Ectodermal cell (in vitro differentiated cells): ENCODE measurements around the gene IGF2R.

Source experiments
- H3K27ac ChIP-seq: 2 replicates; pipeline ENCODE4 v1.7.0; 2013; ENCODE audit warnings: mild to moderate bottlenecking, low read depth, low read length; ENCODE audit not compliant: insufficient read depth, poor library complexity, severe bottlenecking
- H3K27me3 ChIP-seq: 2 replicates; pipeline ENCODE4 v1.7.0; 2013; ENCODE audit warnings: mild to moderate bottlenecking, low read length; ENCODE audit not compliant: insufficient read depth, control insufficient read depth, poor library complexity, severe bottlenecking
- H3K36me3 ChIP-seq: one replicate; pipeline ENCODE4 v1.7.0; 2013; ENCODE audit warnings: low read length; ENCODE audit not compliant: control insufficient read depth, insufficient read depth
- H3K4me1 ChIP-seq: one replicate; pipeline ENCODE4 v1.7.0; 2013; ENCODE audit warnings: low read length; ENCODE audit not compliant: control insufficient read depth, insufficient read depth
- H3K4me3 ChIP-seq: 2 replicates; pipeline ENCODE4 v1.7.0; 2013; ENCODE audit warnings: low read depth, low read length, control low read depth; ENCODE audit not compliant: insufficient read depth
- H3K9me3 ChIP-seq: 2 replicates; pipeline ENCODE4 v1.7.0; 2013; ENCODE audit warnings: mild to moderate bottlenecking, low read length, moderate library complexity; ENCODE audit not compliant: control insufficient read depth
- WGBS, 2 experiments: methylation state at CpG; one replicate each; pipeline ENCODE4 v1.1.7; 2013; ENCODE audit warnings: missing lambda C conversion rate in 2 of 2; 5-methylcytosine and 5-hydroxymethylcytosine counted together

IGF2R gene

DNA sequence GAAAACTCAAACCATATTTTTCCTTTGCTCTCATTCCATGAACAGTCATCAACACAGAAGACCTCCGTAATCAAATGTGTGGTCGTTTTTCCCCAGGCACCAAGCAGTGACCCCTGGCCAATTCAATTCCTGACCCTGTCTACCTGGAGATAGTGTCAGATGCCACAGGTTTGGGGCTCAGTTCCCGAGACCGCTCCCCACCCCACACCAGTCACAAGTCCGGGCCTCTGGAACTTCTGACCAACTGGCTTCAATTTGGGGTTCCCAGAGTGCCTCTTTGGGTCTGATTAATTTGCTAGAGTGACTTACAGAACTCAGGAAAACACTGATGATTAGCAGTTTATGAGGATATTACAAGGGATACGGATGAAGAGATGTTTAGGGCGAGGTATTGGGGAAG lies 6.0 kb downstream of the IGF2R start:
- Histone ChIP-seq H3K27me3 (peaks cover 7% of the 10 kb centered on the region), H3K4me1 (peaks cover 28% of the 10 kb centered on the region), H3K36me3 (no peaks in the 10 kb centered on the region), H3K9me3 (no peaks in the 10 kb centered on the region), H3K27ac (no peak overlapping the region), H3K4me3 (no peak overlapping the region)
- WGBS, 2 experiments: 93 to 94% methylated on average over 7 of the region's 7 CpGs

DNA sequence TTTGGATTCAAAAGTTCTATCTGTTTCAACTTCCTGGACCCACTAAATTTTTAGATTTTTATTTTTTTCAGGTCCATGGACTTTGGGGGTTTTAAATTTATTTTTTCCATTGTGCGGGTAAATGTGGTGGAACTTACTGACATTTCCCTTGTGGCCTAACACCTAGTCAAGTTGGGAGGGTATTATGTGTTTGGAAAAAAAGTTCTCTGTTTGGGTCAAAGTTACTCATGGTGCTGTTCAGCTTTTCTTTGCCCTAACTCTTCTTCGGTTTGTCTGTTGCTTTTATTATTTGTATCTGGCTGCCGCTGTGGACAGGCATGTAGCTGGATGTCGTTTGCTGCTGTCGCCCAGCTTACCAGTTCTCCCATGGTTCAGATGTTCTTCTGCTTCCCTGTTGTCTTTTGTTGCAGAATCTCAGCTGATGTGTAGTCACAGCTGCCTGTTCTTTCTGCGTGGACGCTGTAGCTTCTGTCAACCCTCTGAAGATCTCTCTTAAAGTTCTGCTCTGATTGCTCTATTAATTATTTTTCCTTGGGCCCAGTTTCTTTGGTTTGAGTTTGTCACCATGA lies 7.9 kb downstream of the IGF2R start:
- Histone ChIP-seq H3K36me3 (no peaks in the 10 kb centered on the region), H3K9me3 (no peaks in the 10 kb centered on the region), H3K4me3 (no peak overlapping the region), H3K27me3 (peaks cover 7% of the 10 kb centered on the region), H3K4me1 (peaks cover 23% of the 10 kb centered on the region), H3K27ac (no peak overlapping the region)
- WGBS, 2 experiments: 89 to 95% methylated on average over 7 of the region's 7 CpGs

DNA sequence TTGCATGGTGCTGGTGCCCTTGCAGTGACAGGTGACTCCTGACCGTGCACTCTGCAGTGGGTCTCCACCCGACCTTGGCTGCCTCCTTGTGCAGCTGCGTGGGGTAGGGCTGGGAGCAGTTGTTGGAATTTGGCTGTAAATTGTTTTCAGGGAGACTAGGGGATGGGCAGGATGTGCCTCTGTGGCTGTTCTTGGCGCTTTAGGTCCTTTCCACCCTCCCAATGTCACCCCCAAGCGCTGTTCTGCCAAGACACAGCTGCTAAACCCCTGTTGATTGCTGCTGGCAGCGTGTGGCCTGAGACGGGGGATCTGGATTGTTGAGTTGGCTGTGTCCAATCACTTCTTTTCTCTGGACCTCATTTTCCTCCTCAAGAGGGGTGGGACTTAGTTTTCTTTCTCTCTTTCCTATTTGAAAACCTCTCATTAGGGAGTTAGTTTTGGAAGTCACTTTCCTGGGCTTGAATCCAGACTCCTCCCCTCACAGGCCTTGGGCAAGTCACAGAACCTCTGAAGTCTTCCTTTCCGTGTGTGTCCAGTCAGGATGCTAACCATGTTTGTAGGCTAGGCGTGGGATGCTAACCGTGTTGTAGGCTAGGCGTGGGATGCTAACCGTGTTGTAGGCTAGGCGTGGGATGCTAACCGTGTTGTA lies 8.5 kb downstream of the IGF2R start:
- 84 to 87% methylated on average over 13 to 14 of the region's 14 CpGs for WGBS, 2 experiments

DNA sequence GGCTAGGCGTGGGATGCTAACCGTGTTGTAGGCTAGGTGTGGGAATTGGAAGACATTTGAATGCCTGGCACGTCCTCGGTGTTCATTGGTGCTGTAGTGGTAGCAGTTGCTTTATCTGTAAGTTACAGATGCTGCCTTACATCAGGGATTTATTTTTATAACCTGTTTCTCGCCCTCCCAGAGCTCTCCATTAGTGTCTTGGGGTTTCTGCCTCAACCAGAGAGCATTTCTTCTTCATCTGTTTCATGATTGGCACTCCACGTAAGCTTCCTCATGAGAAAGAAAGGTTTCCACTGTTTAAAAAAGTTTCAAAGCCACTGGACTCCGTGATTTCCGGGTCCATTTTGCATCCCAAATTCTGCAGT lies 9.0 kb downstream of the IGF2R start:
- Histone ChIP-seq H3K27ac (no peak overlapping the region), H3K9me3 (no peaks in the 10 kb centered on the region), H3K27me3 (peaks cover 7% of the 10 kb centered on the region), H3K4me3 (no peak overlapping the region), H3K36me3 (no peaks in the 10 kb centered on the region), H3K4me1 (peaks cover 23% of the 10 kb centered on the region)
- WGBS, 2 experiments: 87 to 89% methylated on average over 8 of the region's 8 CpGs

More for the DNA sequence above, 8.5 kb downstream of the IGF2R start:
- peaks cover 23% of the 10 kb centered on the region for H3K4me1 ChIP-seq
- no peaks in the 10 kb centered on the region for H3K36me3 ChIP-seq
- no peak overlapping the region for H3K4me3 ChIP-seq
- H3K27me3 ChIP-seq: peaks cover 7% of the 10 kb centered on the region
- no peaks in the 10 kb centered on the region for H3K9me3 ChIP-seq
- no peak overlapping the region for H3K27ac ChIP-seq

DNA sequence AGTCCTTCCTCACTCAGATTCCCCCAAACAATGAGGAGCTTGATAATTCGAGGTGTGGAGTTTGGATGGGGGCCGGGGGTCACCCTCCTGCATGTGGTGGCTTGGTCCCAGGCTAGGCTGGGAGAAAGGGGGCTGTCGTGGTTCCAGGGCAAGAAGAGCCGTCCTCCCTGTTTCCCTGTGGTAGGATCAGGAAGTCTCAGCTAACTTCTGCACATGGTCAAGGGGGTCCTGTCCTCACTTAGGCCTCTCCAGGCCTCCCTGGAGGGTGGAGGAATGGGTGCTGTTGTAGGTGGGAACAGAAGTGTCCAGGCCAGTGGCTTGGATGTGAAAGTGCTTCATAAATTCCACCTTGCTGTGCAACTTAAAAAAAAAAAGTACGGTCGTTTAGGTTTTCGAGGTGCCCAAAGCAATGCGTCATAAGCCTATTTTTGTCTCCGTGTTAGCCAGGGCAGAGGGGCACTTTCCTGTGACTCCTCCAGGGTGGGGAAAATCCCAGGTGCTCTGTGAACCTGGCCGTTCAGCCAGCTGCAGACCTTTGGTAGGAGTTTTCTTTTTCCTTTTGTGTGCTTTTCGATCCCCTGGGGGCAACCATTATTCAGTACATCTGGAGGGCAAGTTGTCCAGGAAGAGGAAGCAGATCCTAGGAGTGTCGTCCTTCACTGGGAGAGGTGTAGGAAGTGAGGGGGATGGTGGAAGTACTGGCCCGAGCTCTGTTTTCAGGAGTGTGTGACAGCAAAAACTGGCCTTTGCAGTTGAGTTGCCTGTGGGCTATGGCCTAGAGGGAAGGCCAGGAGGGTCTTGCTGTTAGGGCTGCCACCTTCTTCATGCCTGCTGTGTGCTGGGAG lies 9.6 kb downstream of the IGF2R start:
- H3K4me3 ChIP-seq: no peak overlapping the region
- peaks cover 7% of the 10 kb centered on the region for H3K27me3 ChIP-seq
- H3K27ac ChIP-seq: no peak overlapping the region
- H3K9me3 ChIP-seq: no peaks in the 10 kb centered on the region
- peaks cover 23% of the 10 kb centered on the region for H3K4me1 ChIP-seq
- no peaks in the 10 kb centered on the region for H3K36me3 ChIP-seq
- 52 to 53% methylated on average over 13 of the region's 13 CpGs for WGBS, 2 experiments

DNA sequence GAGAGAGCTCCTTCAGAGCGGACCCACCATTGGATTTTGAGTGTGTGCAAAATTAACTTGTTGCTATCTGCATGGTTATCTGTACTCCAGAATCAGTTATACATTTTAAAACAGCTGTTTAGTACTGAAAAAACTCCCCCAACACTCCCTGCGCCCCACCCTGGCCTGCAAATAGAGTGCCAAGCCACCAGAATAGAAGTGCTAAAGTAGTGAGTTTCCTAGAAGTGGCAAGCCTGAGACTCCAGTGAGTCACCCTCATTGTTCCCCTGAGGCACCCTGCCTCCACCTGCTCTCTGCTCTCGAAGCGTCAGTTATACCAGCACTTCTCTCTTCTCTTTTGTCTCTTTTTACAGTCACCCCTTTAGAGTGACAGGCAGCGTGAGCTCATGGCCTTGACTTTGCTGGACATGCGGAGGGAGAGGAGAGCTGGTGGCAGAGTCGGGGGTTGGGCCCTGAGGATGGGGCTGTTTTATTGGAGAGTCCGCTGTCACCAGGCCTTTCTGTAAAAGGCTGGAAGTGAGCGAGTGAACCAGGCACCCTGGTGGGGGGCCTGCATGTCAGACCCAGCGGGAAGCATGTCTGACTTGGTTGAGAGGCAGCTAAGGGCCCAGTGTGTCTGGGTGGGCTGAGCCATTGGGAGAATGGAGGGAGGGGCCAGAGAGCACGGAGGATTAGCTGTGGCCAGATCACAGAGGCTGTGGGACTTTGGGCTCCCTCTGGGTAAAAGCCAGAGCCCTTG lies 10.4 kb downstream of the IGF2R start:
- no peaks in the 10 kb centered on the region for H3K36me3 ChIP-seq
- 34 to 36% methylated on average over 10 to 11 of the region's 11 CpGs for WGBS, 2 experiments
- no peaks in the 10 kb centered on the region for H3K9me3 ChIP-seq
- H3K4me1 ChIP-seq: peaks cover 23% of the 10 kb centered on the region
- H3K4me3 ChIP-seq: no peak overlapping the region
- peaks cover 7% of the 10 kb centered on the region for H3K27me3 ChIP-seq
- no peak overlapping the region for H3K27ac ChIP-seq

DNA sequence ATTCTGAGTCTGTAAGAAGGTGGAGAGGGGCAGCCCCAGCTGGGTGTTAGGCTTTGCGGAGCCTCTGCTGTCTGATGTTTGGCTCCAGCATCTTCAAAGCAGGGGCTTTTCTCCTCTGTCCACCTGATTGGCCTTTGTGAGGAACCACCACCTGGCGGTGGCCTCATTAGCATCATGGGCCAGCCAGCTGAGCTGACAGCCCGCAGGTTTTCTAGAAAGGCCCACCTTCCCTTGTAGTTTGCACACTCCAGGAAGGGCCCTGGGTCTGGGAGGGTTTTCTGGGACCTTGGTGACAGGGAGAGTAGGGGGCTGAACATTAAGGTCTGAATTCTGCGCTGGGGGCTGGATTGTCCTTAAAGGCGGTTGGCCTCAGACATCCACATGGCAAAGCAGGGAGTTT lies 11.6 kb downstream of the IGF2R start:
- WGBS, 2 experiments: 80 to 88% methylated on average over 5 of the region's 5 CpGs
- Histone ChIP-seq H3K4me1 (peaks cover 23% of the 10 kb centered on the region), H3K36me3 (no peaks in the 10 kb centered on the region), H3K4me3 (no peak overlapping the region), H3K27me3 (peaks cover 7% of the 10 kb centered on the region), H3K9me3 (no peaks in the 10 kb centered on the region), H3K27ac (no peak overlapping the region)

DNA sequence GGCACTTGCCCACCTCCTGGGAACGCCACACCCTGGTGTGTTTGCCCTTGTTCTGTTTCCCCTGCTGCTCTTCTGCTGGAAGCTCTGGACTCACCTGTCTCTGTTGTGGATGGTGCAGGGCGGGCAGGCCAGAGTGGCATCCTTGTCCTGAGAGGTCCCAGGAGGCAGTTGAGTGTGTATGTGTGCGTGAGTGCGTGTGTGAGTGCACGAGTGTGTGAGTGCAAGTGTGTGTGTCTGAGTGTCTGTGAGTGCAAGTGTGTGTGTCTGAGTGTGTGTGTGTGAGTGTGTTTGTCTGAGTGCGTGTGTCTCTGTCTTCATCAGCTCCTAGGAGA lies 12.2 kb downstream of the IGF2R start:
- H3K4me3 ChIP-seq: no peak overlapping the region
- no peaks in the 10 kb centered on the region for H3K36me3 ChIP-seq
- no peaks in the 10 kb centered on the region for H3K9me3 ChIP-seq
- WGBS, 2 experiments: 92 to 93% methylated on average over 6 of the region's 6 CpGs
- peaks cover 7% of the 10 kb centered on the region for H3K27me3 ChIP-seq
- no peak overlapping the region for H3K27ac ChIP-seq
- H3K4me1 ChIP-seq: peaks cover 23% of the 10 kb centered on the region

DNA sequence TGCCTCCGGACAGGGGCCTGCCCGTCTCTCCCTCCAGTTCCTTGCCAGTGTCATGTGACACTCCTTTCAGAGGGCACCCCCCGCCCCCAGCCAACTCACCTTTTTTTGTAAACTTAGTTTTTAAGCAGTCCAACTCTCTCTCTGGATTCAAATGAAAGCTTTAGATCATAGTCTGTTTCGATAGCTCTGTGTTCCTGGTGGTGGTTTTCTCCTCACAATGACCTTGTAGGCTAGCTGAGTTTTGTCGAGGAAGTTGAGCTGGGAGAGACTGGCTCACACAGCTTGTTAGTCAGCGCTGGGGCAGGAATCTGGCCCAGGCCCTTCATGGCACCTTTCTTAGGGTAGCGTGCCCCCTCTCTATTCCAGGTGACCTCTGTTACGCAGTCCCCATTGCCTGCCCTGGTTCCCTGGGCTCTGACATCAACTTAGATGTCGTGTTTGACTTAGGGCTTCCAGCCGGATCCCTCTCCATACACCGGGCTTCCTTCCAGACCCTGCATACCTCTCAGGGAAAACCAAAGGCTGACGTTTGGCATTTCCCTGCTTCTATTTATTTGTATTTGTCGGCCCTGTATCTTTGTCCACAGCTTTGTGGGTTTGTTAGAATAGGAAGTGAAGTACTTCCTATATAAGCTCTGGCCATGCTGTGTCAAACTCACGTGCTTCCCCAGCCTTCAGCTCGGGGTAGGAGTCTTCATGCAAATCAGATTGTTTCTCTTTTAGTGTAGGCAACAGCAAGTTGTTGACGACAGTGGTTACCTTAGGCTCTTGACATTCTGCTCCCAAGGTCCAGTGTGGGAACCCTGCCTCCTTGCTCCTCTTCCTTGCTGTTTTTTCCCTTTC lies 12.7 kb downstream of the IGF2R start:
- Histone ChIP-seq H3K36me3 (no peaks in the 10 kb centered on the region), H3K27me3 (peaks cover 7% of the 10 kb centered on the region), H3K27ac (no peak overlapping the region), H3K9me3 (no peaks in the 10 kb centered on the region), H3K4me1 (peaks cover 22% of the 10 kb centered on the region), H3K4me3 (no peak overlapping the region)
- 77 to 80% methylated on average over 16 of the region's 16 CpGs for WGBS, 2 experiments
